CD4-positive, alpha-beta T cell treated with Interleukin-4 for 4 hours (primary cell): ENCODE results near the gene EGFL8.
"Not testable (repeated sequence)": the region's sequence is repeated elsewhere in the genome, so short reads cannot be mapped to it uniquely, and the experiment has no call there.

ENCODE experiments used
- DNase-seq: peaks from one replicate; pipeline ENCODE4 v3.0.0-alpha.2; 2020

EGFL8 gene

GRCh38 chr6:32185681-32186131 is 21.3 kb downstream of the EGFL8 start:
- DNase-seq, result peak; percentile 73

GRCh38 chr6:32186151-32186840 is 21.9 kb downstream of the EGFL8 start:
- not testable (repeated sequence) for DNase-seq

GRCh38 chr6:32187009-32187709 is 22.8 kb downstream of the EGFL8 start:
- DNase-seq, result no peak

- DNase-seq, result not testable (repeated sequence)
Observed at GRCh38 chr6:32187725-32188380, 23.5 kb downstream of the EGFL8 start.

- no peak for DNase-seq
Observed at GRCh38 chr6:32188381-32189068, 24.1 kb downstream of the EGFL8 start.

- no peak for DNase-seq
Observed at GRCh38 chr6:32189069-32189741, 24.8 kb downstream of the EGFL8 start.

- DNase-seq, result no peak
Observed at GRCh38 chr6:32189742-32190053, 25.3 kb downstream of the EGFL8 start.

- peak; percentile 91 for DNase-seq
Observed at GRCh38 chr6:32190054-32190851, 25.9 kb downstream of the EGFL8 start, which contains the start of gene PBX2. TSS of gene PBX2 (minus strand) at chr6:32190202. CDS start at chr6:32189915, 287 bp downstream.

- no peak for DNase-seq
Observed at GRCh38 chr6:32190911-32191677, 26.7 kb downstream of the EGFL8 start.

- DNase-seq, result peak; percentile 24
Observed at GRCh38 chr6:32191696-32192607, 27.6 kb downstream of the EGFL8 start.

- peak; percentile 56 for DNase-seq
Observed at GRCh38 chr6:32192608-32193039, 28.2 kb downstream of the EGFL8 start, which contains the start of gene GPSM3. TSS of gene GPSM3 (minus strand) at chr6:32192643. CDS start at chr6:32192513, 130 bp downstream.

GRCh38 chr6:32193096-32193495 is 28.7 kb downstream of the EGFL8 start:
- not testable (repeated sequence) for DNase-seq

GRCh38 chr6:32194388-32194787 is 30.0 kb downstream of the EGFL8 start:
- DNase-seq, result no peak

GRCh38 chr6:32194825-32195651 is 30.6 kb downstream of the EGFL8 start:
- DNase-seq, result peak; percentile 48

GRCh38 chr6:32195652-32195901 is 31.2 kb downstream of the EGFL8 start:
- peak; percentile 100 for DNase-seq

GRCh38 chr6:32195902-32196681 is 31.7 kb downstream of the EGFL8 start:
- peak; percentile 38 for DNase-seq

GRCh38 chr6:32196682-32197616 is 32.6 kb downstream of the EGFL8 start:
- DNase-seq, result no peak
